SK-N-SH (cell line): ENCODE data around the gene FIBP. TPM values are rescaled to one million over a fixed set of nuclear protein-coding genes. Genes with fewer than 3 reads are reported as not detected.

ENCODE experiments used
- CTCF ChIA-PET: fragments of 300-600, 350-600 bp; formaldehyde crosslinking; extraction: SDS; loops from one replicate; lab custom pipeline; 2021; lab: Yijun Ruan, JAX
- POLR2A ChIA-PET: fragments of 350-600 bp; sonication (Branson Sonifier 250); formaldehyde crosslinking; extraction: SDS; loops from one replicate; lab custom pipeline; 2020; ENCODE audit warnings: antibody characterized with exemption, inconsistent platforms; lab: Yijun Ruan, JAX
- DNase-seq: peaks from one replicate; pipeline ENCODE4 v3.0.0; 2012
- H2AFZ ChIP-seq: fragments of 200-600 bp; sonication (generic); 2 replicates; pipeline ENCODE4 v1.8.1; 2016; ENCODE audit warnings: antibody characterized with exemption, mild to moderate bottlenecking, low read depth
- H3F3A ChIP-seq: fragments of 200-600 bp; sonication (generic); replicated peaks from 2 replicates; pipeline ENCODE3; 2016; ENCODE audit warnings: antibody characterized with exemption, mild to moderate bottlenecking; ENCODE audit not compliant: insufficient read depth
- H3K27ac ChIP-seq, 2 experiments: fragments of 200-500 bp in 1 of 2; fragments of 200-600 bp in 1 of 2; sonication (Bioruptor generic) in 1 of 2; sonication (generic), shearing (Covaris generic) in 1 of 2; 2 replicates each; pipeline versions ENCODE4 v1.5.1 to v1.6.1; 2014 to 2016; ENCODE audit warnings: low read depth in 2 of 2, inconsistent platforms in 1 of 2, low read length in 1 of 2, mild to moderate bottlenecking in 1 of 2, mixed read lengths in 1 of 2
- H3K27me3 ChIP-seq: fragments of 200-600 bp; sonication (generic), shearing (Covaris generic); 2 replicates; pipeline ENCODE4 v1.6.1; 2016; ENCODE audit warnings: mixed run types; ENCODE audit not compliant: insufficient read depth
- H3K36me3 ChIP-seq, 2 experiments: fragments of 200-500 bp in 1 of 2; fragments of 200-600 bp in 1 of 2; sonication (Bioruptor generic) in 1 of 2; sonication (generic) in 1 of 2; replicated peaks in 1 of 2; 2 replicates each; pipeline versions ENCODE3 to v1.5.1; 2014 to 2016; ENCODE audit warnings: low read length in 1 of 2, mild to moderate bottlenecking in 1 of 2; ENCODE audit not compliant: insufficient read depth in 2 of 2, control insufficient read depth in 1 of 2
- H3K4me1 ChIP-seq, 2 experiments: fragments of 200-500 bp in 1 of 2; fragments of 200-600 bp in 1 of 2; sonication (Bioruptor generic) in 1 of 2; sonication (generic), shearing (Covaris generic) in 1 of 2; 2 replicates each; pipeline versions ENCODE4 v1.5.1 to v1.6.1; 2014 to 2016; ENCODE audit warnings: low read depth in 1 of 2, low read length in 1 of 2, mixed run types in 1 of 2; ENCODE audit not compliant: insufficient read depth in 2 of 2, control insufficient read depth in 1 of 2
- H3K4me2 ChIP-seq: fragments of 200-600 bp; sonication (generic), shearing (Covaris generic); 2 replicates; pipeline ENCODE4 v1.6.1; 2017; ENCODE audit warnings: mixed run types
- H3K4me3 ChIP-seq, 2 experiments: fragments of 200-500 bp in 1 of 2; fragments of 200-600 bp in 1 of 2; sonication (Bioruptor generic) in 1 of 2; sonication (generic), shearing (Covaris generic) in 1 of 2; 2 replicates each; pipeline versions ENCODE4 v1.5.1 to v1.8.1; 2014 to 2016; ENCODE audit warnings: low read depth in 2 of 2, inconsistent platforms in 1 of 2, low read length in 1 of 2, mild to moderate bottlenecking in 1 of 2, mixed read lengths in 1 of 2, moderate library complexity in 1 of 2
- H3K79me2 ChIP-seq: fragments of 200-600 bp; sonication (generic); 2 replicates; pipeline ENCODE4 v1.8.1; 2017; ENCODE audit warnings: mild to moderate bottlenecking; ENCODE audit not compliant: insufficient read depth
- H3K9ac ChIP-seq: fragments of 200-600 bp; sonication (generic); 2 replicates; pipeline ENCODE4 v1.6.1; 2017; ENCODE audit warnings: mixed run types
- H3K9me2 ChIP-seq: fragments of 200-600 bp; sonication (generic); 2 replicates; pipeline ENCODE4 v1.6.1; 2017; ENCODE audit warnings: mixed run types
- H3K9me3 ChIP-seq: fragments of 200-600 bp; sonication (generic); 2 replicates; pipeline ENCODE4 v1.6.1; 2017; ENCODE audit warnings: mixed run types, mild to moderate bottlenecking, moderate library complexity
- H4K20me1 ChIP-seq: fragments of 200-600 bp; sonication (generic); 2 replicates; pipeline ENCODE4 v1.6.1; 2017; ENCODE audit warnings: mild to moderate bottlenecking, mixed run types; ENCODE audit not compliant: insufficient read depth
- CHD2 ChIP-seq: fragments of 150-350 bp; IDR thresholded peaks from 2 replicates; pipeline ENCODE4 v1.6.1; 2018; ENCODE audit warnings: low read length; ENCODE audit not compliant: partially characterized antibody
- EZH2phosphoT487 ChIP-seq: fragments of 200-600 bp; sonication (generic); IDR thresholded peaks from 2 replicates; pipeline ENCODE4 v1.6.1; 2017; ENCODE audit warnings: low read depth, mixed run types, mild to moderate bottlenecking, antibody characterized with exemption, moderate library complexity, borderline replicate concordance
- FOSL2 ChIP-seq: IDR thresholded peaks from 2 replicates; pipeline ENCODE4 v1.4.0; 2012; ENCODE audit warnings: low read depth, mild to moderate bottlenecking, moderate library complexity, borderline replicate concordance
- GABPA ChIP-seq: IDR thresholded peaks from 2 replicates; pipeline ENCODE4 v1.4.0; 2012; ENCODE audit warnings: low read depth, mild to moderate bottlenecking
- GATA2 ChIP-seq: sonication (generic); formaldehyde crosslinking; IDR thresholded peaks from 2 replicates; pipeline ENCODE4 v1.5.0; 2020; ENCODE audit warnings: mild to moderate bottlenecking, missing genetic modification reagents
- JUND ChIP-seq: IDR thresholded peaks from 2 replicates; pipeline ENCODE4 v1.4.0; 2012
- MEF2A ChIP-seq: IDR thresholded peaks from 2 replicates; pipeline ENCODE4 v1.4.0; 2012; ENCODE audit warnings: low read depth, borderline replicate concordance
- NFIC ChIP-seq: IDR thresholded peaks from 2 replicates; pipeline ENCODE4 v1.4.0; 2012; ENCODE audit warnings: borderline replicate concordance
- RAD21 ChIP-seq: IDR thresholded peaks from 2 replicates; pipeline ENCODE4 v1.6.1; 2012; ENCODE audit warnings: mild to moderate bottlenecking, low read length
- RCOR1 ChIP-seq: fragments of 150-350 bp; IDR thresholded peaks from 2 replicates; pipeline ENCODE4 v1.6.1; 2017; ENCODE audit warnings: antibody characterized with exemption, low read length
- REST ChIP-seq: IDR thresholded peaks from 2 replicates; pipeline ENCODE4 v1.6.1; 2012; ENCODE audit warnings: mild to moderate bottlenecking, low read depth, low read length, moderate library complexity
- RXRA ChIP-seq: IDR thresholded peaks from 2 replicates; pipeline ENCODE4 v1.4.0; 2012; ENCODE audit warnings: low read depth, mild to moderate bottlenecking, borderline replicate concordance
- SIN3A ChIP-seq: IDR thresholded peaks from 2 replicates; pipeline ENCODE4 v1.6.1; 2012; ENCODE audit warnings: low read depth, mild to moderate bottlenecking, low read length, moderate library complexity, borderline replicate concordance
- SMC3 ChIP-seq: IDR thresholded peaks from 2 replicates; pipeline ENCODE4 v1.6.1; 2012; ENCODE audit warnings: low read depth, low read length, improper control_type of control experiment
- TAF1 ChIP-seq: IDR thresholded peaks from 2 replicates; pipeline ENCODE4 v1.6.1; 2012; ENCODE audit warnings: low read depth, mild to moderate bottlenecking, low read length, moderate library complexity, borderline replicate concordance
- TCF12 ChIP-seq: IDR thresholded peaks from 2 replicates; pipeline ENCODE4 v1.4.0; 2012
- USF1 ChIP-seq: IDR thresholded peaks from 2 replicates; pipeline ENCODE4 v1.4.0; 2012; ENCODE audit warnings: low read depth, borderline replicate concordance
- USF2 ChIP-seq: fragments of 150-350 bp; IDR thresholded peaks from 2 replicates; pipeline ENCODE4 v1.6.1; 2017; ENCODE audit warnings: antibody characterized with exemption, low read length, low read depth, borderline replicate concordance
- WGBS: methylation state at CpG from one replicate; pipeline ENCODE4 v1.1.6; 2017; ENCODE audit warnings: low lambda C conversion rate; 5-methylcytosine and 5-hydroxymethylcytosine counted together
- polyA plus RNA-seq, 3 experiments: library from polyadenylated mRNA; depleted of rRNA; stranded (reverse); fragments of >200 nt; gene quantifications; 2 replicates each; pipeline ENCODE4 v1.2.3, GENCODE V29; 2012

FIBP gene
- polyA plus RNA-seq, 1 of the 3 experiments (the other 2 are of a cell fraction) = 190 TPM

DNA sequence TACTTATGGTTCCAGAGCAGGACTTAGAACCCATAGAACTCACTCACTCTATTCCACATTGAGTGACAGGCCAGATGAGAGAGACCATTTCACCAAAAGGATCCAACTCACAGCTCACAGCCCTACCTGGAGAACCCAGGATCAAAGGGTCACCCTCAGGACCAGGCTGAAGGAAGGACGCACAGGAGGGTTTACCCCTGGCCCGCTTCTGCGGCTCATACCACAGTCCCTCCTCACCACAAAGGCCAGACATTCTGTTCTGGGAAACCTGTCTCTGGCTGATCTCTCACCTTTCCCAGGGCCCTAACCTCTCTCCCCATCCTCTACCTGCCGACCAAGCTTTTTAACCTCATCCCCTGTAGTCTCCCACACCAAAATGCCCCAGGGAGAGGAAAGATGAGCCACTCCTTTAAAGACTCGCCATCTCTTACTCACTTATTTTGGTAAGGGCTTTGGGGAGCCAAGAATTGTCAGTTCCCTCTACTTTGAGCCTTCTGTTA is 7.3 kb upstream of the FIBP start:
- peak overlapping the region in 1 of 2 experiments; percentile 94; a peak in 2 of 4 replicates for H3K27ac ChIP-seq
- ChIA-PET POLR2A (no interaction called here), CTCF (interaction anchor here (1.1 to 4.9 kb wide), 2 partner anchors 11 to 19 kb away, joined by 3 to 20 read pairs; no protein-coding TSS in a partner anchor)
- H3K36me3 ChIP-seq = peaks cover 0 to 49% of the 10 kb centered on the region in 2 experiments
- peaks cover 82% of the 10 kb centered on the region for H4K20me1 ChIP-seq
- H3F3A ChIP-seq = peaks cover 71% of the 10 kb centered on the region
- H3K9ac ChIP-seq = peak overlapping the region; percentile 97; the same call in 1 of the 2 replicates
- H3K4me1 ChIP-seq = peaks cover 28 to 45% of the 10 kb centered on the region in 2 experiments; a peak in 3 of 4 replicates
- TF ChIP-seq GABPA (no peak), RXRA (no peak), FOSL2 (no peak), USF1 (no peak), REST (no peak), GATA2 (CRISPR knock-in tag) (no peak), JUND (no peak), SMC3 (no peak), RAD21 (no peak), EZH2phosphoT487 (no peak), SIN3A (no peak)
- H3K9me2 ChIP-seq = no peaks in the 10 kb centered on the region
- H3K27me3 ChIP-seq = no peaks in the 10 kb centered on the region
- H3K9me3 ChIP-seq = no peaks in the 10 kb centered on the region
- peak overlapping the region; percentile 89 for H3K4me2 ChIP-seq
- no peak overlapping the region for H3K4me3 ChIP-seq
- WGBS = 74% methylated on average over 2 of the region's 5 CpGs
- DNase-seq = no peak
- H2AFZ ChIP-seq = no peak overlapping the region
- H3K79me2 ChIP-seq = peaks cover 90% of the 10 kb centered on the region

DNA sequence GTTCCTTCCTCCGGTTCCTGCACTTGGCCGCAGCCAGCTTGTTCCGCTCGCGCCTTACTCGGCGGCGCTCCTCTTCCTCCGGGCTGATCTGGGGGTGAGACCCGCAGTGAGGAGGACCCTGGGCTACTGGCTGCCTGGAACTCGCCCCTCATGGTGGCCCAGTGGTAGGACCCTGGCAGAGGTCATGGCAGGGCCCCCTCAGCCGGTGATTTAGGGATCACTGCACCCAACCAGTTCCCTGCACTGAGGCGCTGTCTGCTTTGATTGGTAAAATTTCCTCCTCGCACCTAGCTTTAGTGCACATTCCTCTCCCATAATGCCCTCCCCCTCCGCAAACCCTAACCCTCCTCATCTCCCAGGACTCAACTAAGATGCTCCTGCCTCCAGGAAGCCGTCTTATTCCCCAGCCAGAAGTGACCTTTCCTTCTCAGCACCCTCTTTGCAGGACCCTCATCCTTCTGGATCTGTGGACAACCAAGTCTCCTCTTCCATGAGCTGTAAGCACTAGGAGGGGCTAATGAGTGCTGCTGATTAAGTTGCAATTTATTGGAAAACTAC is 5.8 kb upstream of the FIBP start:
- H3K4me3 ChIP-seq = no peak overlapping the region
- 93% methylated on average over 14 of the region's 16 CpGs for WGBS
- peak overlapping the region; percentile 65 to 94 for H3K27ac ChIP-seq
- H2AFZ ChIP-seq = no peak overlapping the region
- H3K9me2 ChIP-seq = no peaks in the 10 kb centered on the region
- TF ChIP-seq MEF2A = no peak
- no peak for TF ChIP-seq RCOR1
- no peak for TF ChIP-seq CHD2
- no peak for TF ChIP-seq TAF1
- no peak for TF ChIP-seq NFIC
- no peak for TF ChIP-seq GATA2 (CRISPR knock-in tag)
- no peak for TF ChIP-seq TCF12
- TF ChIP-seq USF2 = no peak
- no peak for TF ChIP-seq EZH2phosphoT487
- TF ChIP-seq, all 33 proteins: peak for 0
- POLR2A ChIA-PET = interaction anchor here (0.6 kb wide), 2 partner anchors 18 to 368 kb away, joined by 3 read pairs; no protein-coding TSS in a partner anchor
- H3K4me2 ChIP-seq = peak overlapping the region; percentile 98
- DNase-seq = no peak
- peaks cover 82% of the 10 kb centered on the region for H4K20me1 ChIP-seq
- H3K27me3 ChIP-seq = no peaks in the 10 kb centered on the region
- CTCF ChIA-PET = interaction anchor here (1.3 to 15.2 kb wide), 5 partner anchors 9 to 94 kb away, joined by 3 to 261 read pairs (median 20); no protein-coding TSS in a partner anchor
- peaks cover 82% of the 10 kb centered on the region for H3F3A ChIP-seq
- peaks cover 0 to 49% of the 10 kb centered on the region in 2 experiments for H3K36me3 ChIP-seq
- H3K79me2 ChIP-seq = peaks cover 79% of the 10 kb centered on the region
- peaks cover 37 to 56% of the 10 kb centered on the region in 2 experiments for H3K4me1 ChIP-seq
- H3K9me3 ChIP-seq = no peaks in the 10 kb centered on the region
- peak overlapping the region; percentile 17; the same call in 1 of the 2 replicates for H3K9ac ChIP-seq
